ENCODE data around the gene SNX24. TPM values are rescaled to one million over a fixed set of nuclear protein-coding genes. Genes with fewer than 3 reads are reported as not detected.

Gene SNX24
- total RNA-seq, 6 experiments from 2014 or later: 6.2 to 23.7 (median 12.5) TPM

DNA sequence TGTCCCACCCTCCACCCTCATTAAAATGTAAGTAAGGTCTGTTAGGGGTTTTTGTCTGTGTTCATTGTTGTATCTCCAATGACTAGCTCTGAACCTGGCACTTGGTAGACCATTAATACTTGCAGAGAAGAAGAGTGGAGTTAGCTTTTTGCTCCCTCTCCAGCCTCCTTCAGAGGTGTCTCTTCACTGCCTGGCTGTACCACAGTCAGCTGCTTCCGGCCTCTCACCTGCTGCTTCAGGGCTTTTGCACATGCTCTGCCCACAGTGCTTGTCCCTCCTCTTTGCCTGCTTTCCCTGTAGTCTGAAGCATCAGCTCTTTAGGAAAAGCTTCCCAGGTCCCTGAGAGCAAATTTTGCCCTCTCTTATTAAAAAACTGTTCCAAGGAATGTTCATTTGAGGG, 83.6 kb downstream of the SNX24 start:
- TF ChIP-seq, protein P1, sequence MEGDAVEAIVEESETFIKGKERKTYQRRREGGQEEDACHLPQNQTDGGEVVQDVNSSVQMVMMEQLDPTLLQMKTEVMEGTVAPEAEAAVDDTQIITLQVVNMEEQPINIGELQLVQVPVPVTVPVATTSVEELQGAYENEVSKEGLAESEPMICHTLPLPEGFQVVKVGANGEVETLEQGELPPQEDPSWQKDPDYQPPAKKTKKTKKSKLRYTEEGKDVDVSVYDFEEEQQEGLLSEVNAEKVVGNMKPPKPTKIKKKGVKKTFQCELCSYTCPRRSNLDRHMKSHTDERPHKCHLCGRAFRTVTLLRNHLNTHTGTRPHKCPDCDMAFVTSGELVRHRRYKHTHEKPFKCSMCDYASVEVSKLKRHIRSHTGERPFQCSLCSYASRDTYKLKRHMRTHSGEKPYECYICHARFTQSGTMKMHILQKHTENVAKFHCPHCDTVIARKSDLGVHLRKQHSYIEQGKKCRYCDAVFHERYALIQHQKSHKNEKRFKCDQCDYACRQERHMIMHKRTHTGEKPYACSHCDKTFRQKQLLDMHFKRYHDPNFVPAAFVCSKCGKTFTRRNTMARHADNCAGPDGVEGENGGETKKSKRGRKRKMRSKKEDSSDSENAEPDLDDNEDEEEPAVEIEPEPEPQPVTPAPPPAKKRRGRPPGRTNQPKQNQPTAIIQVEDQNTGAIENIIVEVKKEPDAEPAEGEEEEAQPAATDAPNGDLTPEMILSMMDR (IDR thresholded peaks at IDR 0.05): no peak
- TF ChIP-seq POLR2A (IDR thresholded peaks at IDR 0.05): no peak
- no peaks in the 10 kb centered on the region for H3K4me1 ChIP-seq
- H3K9me3 ChIP-seq: no peaks in the 10 kb centered on the region
- no peak for ATAC-seq
- H3K27ac ChIP-seq: no peak overlapping the region
- H3K27me3 ChIP-seq: no peaks in the 10 kb centered on the region
- no peaks in the 10 kb centered on the region for H3K36me3 ChIP-seq
- DNase-seq: no peak
- 80% methylated on average over 1 of the region's 1 CpG for WGBS (ENCODE audit: insufficient coverage, low coverage, low lambda C conversion rate, missing lambda C conversion rate)
- intact Hi-C loops (cut with DNase I): no loop called here
- no peak overlapping the region for H3K4me3 ChIP-seq

DNA sequence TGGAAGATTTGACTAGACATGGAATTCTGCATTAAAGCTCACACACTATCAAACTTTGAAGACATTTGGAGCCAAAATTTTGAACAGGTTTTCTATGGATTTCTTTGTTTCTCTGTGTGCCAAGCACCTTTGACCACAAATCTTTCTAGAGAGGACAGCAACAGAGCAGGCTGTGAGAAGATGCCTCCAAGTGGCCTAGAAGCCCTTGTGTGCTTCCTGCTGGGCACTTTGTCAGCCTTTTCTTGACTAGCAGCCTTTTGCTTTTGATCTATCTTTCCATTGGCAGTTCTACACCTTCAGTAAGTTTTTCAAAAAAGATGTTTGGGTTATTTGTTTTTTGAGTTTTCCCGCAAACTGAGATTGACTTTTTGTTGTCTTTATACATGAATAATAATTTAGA, 84.6 kb downstream of the SNX24 start:
- Histone ChIP-seq H3K27me3 (no peaks in the 10 kb centered on the region), H3K4me3 (no peak overlapping the region), H3K9me3 (no peaks in the 10 kb centered on the region), H3K36me3 (no peaks in the 10 kb centered on the region), H3K4me1 (no peaks in the 10 kb centered on the region), H3K27ac (no peak overlapping the region)
- 94% methylated on average over 1 of the region's 1 CpG for WGBS (ENCODE audit: insufficient coverage, low coverage, low lambda C conversion rate, missing lambda C conversion rate)
- ATAC-seq (no peak), DNase-seq (no peak)
- TF ChIP-seq POLR2A (IDR thresholded peaks at IDR 0.05): no peak
- TF ChIP-seq, protein P1 (IDR thresholded peaks at IDR 0.05): no peak
- intact Hi-C loops (cut with DNase I): no loop called here

DNA sequence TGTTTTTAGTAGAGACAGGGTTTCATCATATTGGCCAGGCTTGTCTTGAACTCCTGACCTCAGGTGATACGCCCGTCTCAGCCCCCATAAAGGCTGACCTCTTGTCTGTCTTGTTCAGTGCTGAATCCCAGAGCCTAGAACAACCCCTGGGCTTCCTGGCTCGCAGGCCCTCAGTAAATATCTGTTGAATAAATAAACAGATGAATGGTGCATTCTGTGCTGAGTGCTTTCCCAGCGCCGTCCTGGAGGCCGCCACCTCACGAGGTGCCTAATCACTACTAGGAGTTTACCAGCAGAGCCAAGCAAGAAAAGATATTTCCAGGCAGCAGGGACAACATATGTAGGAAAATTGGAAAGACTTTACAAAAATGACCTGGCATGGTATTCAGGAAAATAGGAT, 88.5 kb downstream of the SNX24 start:
- Histone ChIP-seq H3K27ac (no peak overlapping the region), H3K27me3 (no peaks in the 10 kb centered on the region), H3K4me1 (no peaks in the 10 kb centered on the region), H3K9me3 (no peaks in the 10 kb centered on the region), H3K36me3 (no peaks in the 10 kb centered on the region), H3K4me3 (no peak overlapping the region)
- intact Hi-C loops (cut with DNase I): no loop called here
- TF ChIP-seq, protein P1 (IDR thresholded peaks at IDR 0.05): no peak
- TF ChIP-seq POLR2A (IDR thresholded peaks at IDR 0.05): no peak
- ATAC-seq: peak in 1 of 4 donors; percentile 29
- no peak for DNase-seq
- WGBS (ENCODE audit: insufficient coverage, low coverage, low lambda C conversion rate, missing lambda C conversion rate): 91% methylated on average over 4 of the region's 7 CpGs

DNA sequence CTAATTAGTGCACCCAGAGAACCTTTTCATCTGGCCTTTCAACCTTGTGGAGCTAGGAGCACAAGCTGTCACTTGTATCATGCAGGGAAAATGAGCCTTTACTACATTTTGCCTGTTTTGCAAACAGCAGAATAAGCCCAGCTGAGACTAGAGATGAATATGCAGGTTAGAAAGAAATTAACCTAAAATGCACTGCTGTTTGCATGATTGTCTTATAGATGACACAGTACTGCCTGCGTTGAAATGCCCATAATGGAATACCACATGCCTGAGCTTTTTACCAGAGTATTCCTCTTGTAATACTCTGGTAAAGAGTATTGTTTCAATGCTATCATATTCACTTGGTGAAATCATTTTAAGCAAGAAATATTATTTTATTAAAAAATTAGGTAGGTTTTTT, 90.7 kb downstream of the SNX24 start:
- ATAC-seq (no peak), DNase-seq (no peak)
- 100% methylated on average over 1 of the region's 1 CpG for WGBS (ENCODE audit: insufficient coverage, low coverage, low lambda C conversion rate, missing lambda C conversion rate)
- Histone ChIP-seq H3K27me3 (no peaks in the 10 kb centered on the region), H3K4me3 (no peak overlapping the region), H3K4me1 (no peaks in the 10 kb centered on the region), H3K9me3 (no peaks in the 10 kb centered on the region), H3K27ac (no peak overlapping the region), H3K36me3 (no peaks in the 10 kb centered on the region)
- intact Hi-C loops (cut with DNase I): no loop called here
- TF ChIP-seq, protein P1 (IDR thresholded peaks at IDR 0.05): no peak
- TF ChIP-seq POLR2A (IDR thresholded peaks at IDR 0.05): no peak

DNA sequence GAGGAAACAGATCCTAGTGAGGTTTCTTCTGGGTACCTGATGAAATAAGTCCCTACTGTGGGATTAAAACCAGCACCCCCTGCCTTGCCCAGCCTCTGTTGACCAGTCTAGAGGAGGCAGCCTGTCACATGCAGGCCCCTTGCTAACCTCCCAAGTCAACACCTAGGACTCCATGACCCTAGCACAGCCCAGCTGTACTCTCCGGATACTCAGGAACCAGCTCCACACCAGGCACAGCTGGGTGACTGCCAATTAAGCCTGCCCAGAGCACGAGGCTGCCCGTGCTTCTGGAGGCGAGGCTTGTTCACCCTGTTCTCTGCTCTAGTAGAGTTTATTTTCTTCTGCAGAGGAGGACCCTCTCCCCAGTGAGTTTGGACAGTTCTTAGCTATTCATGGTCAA, 92.5 kb downstream of the SNX24 start:
- intact Hi-C loops (cut with DNase I): no loop called here
- Histone ChIP-seq H3K9me3 (no peaks in the 10 kb centered on the region), H3K4me3 (no peak overlapping the region), H3K27me3 (no peaks in the 10 kb centered on the region), H3K4me1 (no peaks in the 10 kb centered on the region), H3K36me3 (no peaks in the 10 kb centered on the region), H3K27ac (no peak overlapping the region)
- ATAC-seq (peak; percentile 84 to 98 (median 90)), DNase-seq (peak; percentile 47 to 81 (median 59))
- WGBS (ENCODE audit: insufficient coverage, low coverage, low lambda C conversion rate, missing lambda C conversion rate): 6% methylated on average over 3 of the region's 4 CpGs
- no peak for TF ChIP-seq POLR2A (IDR thresholded peaks at IDR 0.05)
- TF ChIP-seq, protein P1 (IDR thresholded peaks at IDR 0.05): no peak

Data from right lobe of liver (tissue), 6 donors.